Measurements from ENCODE around the gene MAN1C1.
"Not testable (repeated sequence)": the region's sequence is repeated elsewhere in the genome, so short reads cannot be mapped to it uniquely, and the experiment has no call there.

Gene MAN1C1

DNA sequence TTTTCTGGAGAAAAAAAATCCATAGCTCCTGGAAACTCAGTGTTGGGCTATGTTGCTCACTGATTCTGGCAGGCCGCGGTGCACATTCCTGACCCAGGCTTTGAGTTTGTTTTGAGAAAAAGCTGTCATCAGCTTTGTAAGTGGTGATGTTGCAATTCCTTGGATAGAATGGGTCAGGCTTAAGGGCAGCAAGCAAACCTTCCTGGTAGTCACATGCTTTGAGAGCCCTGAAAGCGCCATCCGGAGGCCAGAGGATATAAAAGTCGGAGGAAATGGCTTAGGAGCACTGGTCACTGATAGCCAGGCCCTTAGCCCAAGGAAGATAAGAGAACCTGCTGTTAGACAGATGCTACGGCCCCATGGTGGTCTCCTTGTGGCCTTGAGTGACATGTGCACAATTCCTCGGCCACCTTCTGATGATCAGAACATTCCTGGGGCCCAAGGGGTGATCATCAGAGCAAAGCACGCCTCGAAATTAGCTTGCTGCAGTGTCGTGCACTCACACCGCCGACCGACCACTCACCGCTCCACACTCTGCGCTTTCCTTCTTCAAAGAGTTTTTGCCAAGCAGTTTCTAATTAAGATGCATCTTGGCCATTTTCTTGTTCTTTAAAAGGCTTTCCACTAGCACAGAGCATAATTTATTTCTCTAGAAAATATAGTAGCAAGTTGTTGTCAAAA, 78.6 kb downstream of the MAN1C1 start:
- no peak overlapping the region for H3K4me3 ChIP-seq (ENCODE audit: low read depth, low read length)
- TF ChIP-seq CTCF (conservative IDR thresholded peaks at IDR 0.05; ENCODE audit: low read depth, low read length): peak; percentile 62
- DNase-seq (ENCODE audit: low read depth): peak; percentile 100

- DNase-seq (ENCODE audit: low read depth): peak; percentile 97
- TF ChIP-seq CTCF (conservative IDR thresholded peaks at IDR 0.05; ENCODE audit: low read depth, low read length): no peak
- H3K4me3 ChIP-seq (ENCODE audit: low read depth, low read length): no peak overlapping the region
Measured at GRCh38 chr1:25695771-25696311, 79.2 kb downstream of the MAN1C1 start.

GRCh38 chr1:25696643-25697042, 80.1 kb downstream of the MAN1C1 start:
- not testable (repeated sequence) for H3K4me3 ChIP-seq (ENCODE audit: low read depth, low read length); DNase-seq (ENCODE audit: low read depth)

DNA sequence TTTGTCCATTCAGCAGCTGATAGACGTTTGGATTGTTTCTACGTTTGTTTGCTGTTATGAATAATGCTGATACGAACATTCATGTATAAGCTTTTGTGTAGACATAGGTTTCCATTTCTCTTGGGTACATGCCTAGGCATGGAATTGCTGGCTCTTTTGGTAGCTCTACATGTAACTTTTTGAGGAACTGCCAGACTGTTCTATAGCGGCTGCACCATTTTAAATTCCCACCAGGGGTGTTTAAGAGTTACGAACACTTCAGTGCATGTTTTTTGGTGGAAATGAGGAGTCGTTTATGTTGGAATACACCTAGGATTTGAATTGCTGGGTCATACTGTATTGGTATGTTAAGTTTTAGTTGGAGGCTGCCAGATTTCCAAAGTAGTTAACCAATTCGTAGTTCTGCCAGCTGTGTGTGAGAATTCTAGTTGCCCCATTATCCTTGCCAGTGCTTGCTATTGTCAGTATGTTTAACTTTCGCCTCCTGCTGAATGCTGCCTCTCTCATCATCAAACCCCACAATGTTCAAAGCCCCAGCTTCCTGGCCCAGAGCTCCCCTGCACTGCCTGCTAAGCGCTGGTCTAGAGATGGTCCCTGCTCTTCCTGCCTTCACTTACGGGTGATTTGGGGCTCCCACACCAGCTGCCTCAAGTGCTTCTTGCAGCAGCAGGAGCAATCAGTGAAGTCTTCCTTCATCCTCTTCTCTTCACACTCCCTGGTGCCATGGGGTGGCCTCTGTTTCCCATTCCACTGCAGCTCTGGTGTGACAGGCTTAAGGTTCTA, 81.0 kb downstream of the MAN1C1 start:
- H3K4me3 ChIP-seq (ENCODE audit: low read depth, low read length): no peak overlapping the region
- DNase-seq (ENCODE audit: low read depth): peak; percentile 33
- TF ChIP-seq CTCF (conservative IDR thresholded peaks at IDR 0.05; ENCODE audit: low read depth, low read length): no peak

DNA sequence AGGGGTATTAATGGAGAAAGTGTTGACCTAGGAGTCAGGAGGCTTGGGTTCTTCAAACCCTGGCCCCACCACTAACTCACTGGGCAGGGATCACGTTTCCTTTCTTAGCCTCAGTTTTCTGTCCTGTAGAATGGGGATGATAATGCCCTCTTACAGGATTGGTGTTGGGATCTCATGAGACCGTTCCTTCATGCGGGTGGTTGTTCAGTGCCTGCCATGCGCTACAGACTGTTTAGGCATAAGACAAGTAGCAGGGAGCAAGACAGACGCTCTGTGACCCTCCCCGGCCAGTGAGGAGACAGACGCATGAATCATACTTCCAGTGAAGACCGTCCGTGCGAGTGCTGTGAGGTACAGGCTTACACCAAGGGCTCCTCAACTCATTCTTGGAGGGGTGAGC, 81.7 kb downstream of the MAN1C1 start:
- no peak for TF ChIP-seq CTCF (conservative IDR thresholded peaks at IDR 0.05; ENCODE audit: low read depth, low read length)
- no peak overlapping the region for H3K4me3 ChIP-seq (ENCODE audit: low read depth, low read length)
- peak; percentile 77 for DNase-seq (ENCODE audit: low read depth)

- DNase-seq (ENCODE audit: low read depth); H3K4me3 ChIP-seq (ENCODE audit: low read depth, low read length): not testable (repeated sequence)
Measured at GRCh38 chr1:25699059-25699458, 82.5 kb downstream of the MAN1C1 start.

GRCh38 chr1:25699500-25700143, 83.0 kb downstream of the MAN1C1 start:
- DNase-seq (ENCODE audit: low read depth): no peak
- no peak overlapping the region for H3K4me3 ChIP-seq (ENCODE audit: low read depth, low read length)
- TF ChIP-seq CTCF (conservative IDR thresholded peaks at IDR 0.05; ENCODE audit: low read depth, low read length): no peak

Measured in choroid plexus epithelial cell (primary cell).